ENCODE measurements around the gene TMEM181.

DNA sequence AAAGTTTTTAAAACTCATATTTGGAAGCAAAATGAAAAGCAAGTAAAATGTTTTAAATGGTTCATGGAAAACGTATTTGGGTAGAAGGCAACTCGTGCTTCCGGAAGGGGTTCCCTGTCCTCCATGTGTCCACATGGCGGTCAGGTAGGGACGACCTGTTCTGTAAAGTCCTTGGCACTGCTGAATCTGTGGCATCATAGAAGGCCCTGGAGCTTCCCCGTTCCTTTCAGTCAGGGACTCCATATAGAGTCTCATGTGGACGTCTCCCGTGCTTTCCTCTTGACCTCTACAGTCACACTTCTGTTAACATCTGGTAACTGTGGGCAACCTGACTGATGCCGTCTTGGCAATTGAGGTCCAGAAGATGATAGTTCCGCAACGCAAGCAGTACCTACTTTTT lies 73.2 kb downstream of the TMEM181 start:
- no peak for TF ChIP-seq POLR2A (IDR thresholded peaks at IDR 0.05; ENCODE audit: low read depth, low read length)
- TF ChIP-seq TAF1 (IDR thresholded peaks at IDR 0.05; ENCODE audit: borderline replicate concordance, low read depth, low read length): no peak
- no peak for TF ChIP-seq POLR2AphosphoS5 (IDR thresholded peaks at IDR 0.05; ENCODE audit: low read depth, low read length)

Measured in GM12892 (cell line).